Endothelial cell (in vitro differentiated cells): ENCODE measurements around the gene PLPP6. TPM values are rescaled to one million over a fixed set of nuclear protein-coding genes. Genes with fewer than 3 reads are reported as not detected.

Experiments used
- DNase-seq: peaks from one replicate; pipeline ENCODE4 v3.0.0; 2021; ENCODE audit warnings: low spot score
- H3K27ac Mint-ChIP-seq: one replicate; pipeline ENCODE4 v1.8.0; 2021; ENCODE audit warnings: mixed read lengths, inconsistent platforms; ENCODE audit not compliant: unreplicated experiment
- H3K27me3 Mint-ChIP-seq: one replicate; pipeline ENCODE4 v1.8.0; 2021; ENCODE audit warnings: mild to moderate bottlenecking, moderate library complexity, mixed read lengths, inconsistent platforms; ENCODE audit not compliant: unreplicated experiment
- H3K36me3 Mint-ChIP-seq: one replicate; pipeline ENCODE4 v1.8.0; 2021; ENCODE audit warnings: mild to moderate bottlenecking, low read depth, mixed read lengths, inconsistent platforms; ENCODE audit not compliant: unreplicated experiment
- H3K4me1 Mint-ChIP-seq: one replicate; pipeline ENCODE4 v1.8.0; 2021; ENCODE audit warnings: mild to moderate bottlenecking, mixed read lengths, inconsistent platforms; ENCODE audit not compliant: unreplicated experiment
- H3K4me3 Mint-ChIP-seq: one replicate; pipeline ENCODE4 v1.8.0; 2021; ENCODE audit warnings: mild to moderate bottlenecking, mixed read lengths, inconsistent platforms; ENCODE audit not compliant: unreplicated experiment
- H3K9me3 Mint-ChIP-seq: one replicate; pipeline ENCODE4 v1.8.0; 2021; ENCODE audit warnings: mixed read lengths, inconsistent platforms; ENCODE audit not compliant: unreplicated experiment
- CTCF ChIP-seq: fragments of 200-600 bp; sonication (generic); IDR thresholded peaks from one replicate; pipeline ENCODE4 v1.5.0; 2021; ENCODE audit warnings: antibody characterized with exemption; ENCODE audit not compliant: unreplicated experiment
- total RNA-seq: library from RNA; stranded (reverse); fragmentation: NEBNext Ultra II Directional; extraction: Animal tissue kit (Norgen Biotek cat#: 25700); gene quantifications from one replicate; pipeline ENCODE4 v1.2.1, GENCODE V29; 2021; ENCODE audit not compliant: unreplicated experiment

Gene PLPP6
- total RNA-seq, 1 donor from 2014 or later, result 7.7 TPM

- peaks cover 2% of the 10 kb centered on the region for H3K4me1 Mint-ChIP-seq
- TF ChIP-seq CTCF, result no peak
- no peaks in the 10 kb centered on the region for H3K36me3 Mint-ChIP-seq
- DNase-seq, result no peak
- H3K27ac Mint-ChIP-seq, result no peak overlapping the region
- H3K9me3 Mint-ChIP-seq, result no peaks in the 10 kb centered on the region
- peaks cover 2% of the 10 kb centered on the region for H3K27me3 Mint-ChIP-seq
- no peak overlapping the region for H3K4me3 Mint-ChIP-seq
Observed at GRCh38 chr9:4680173-4680525, 18.1 kb downstream of the PLPP6 start.

- DNase-seq, result no peak
- H3K9me3 Mint-ChIP-seq, result no peaks in the 10 kb centered on the region
Observed at GRCh38 chr9:4680750-4681149, 18.7 kb downstream of the PLPP6 start.

GRCh38 chr9:4684820-4685219, 22.7 kb downstream of the PLPP6 start:
- H3K27ac Mint-ChIP-seq, result no peak overlapping the region
- TF ChIP-seq CTCF, result no peak
- no peak overlapping the region for H3K4me3 Mint-ChIP-seq
- peaks cover 1% of the 10 kb centered on the region for H3K27me3 Mint-ChIP-seq
- H3K36me3 Mint-ChIP-seq, result peaks cover 3% of the 10 kb centered on the region
- no peaks in the 10 kb centered on the region for H3K4me1 Mint-ChIP-seq
- DNase-seq, result no peak
- no peaks in the 10 kb centered on the region for H3K9me3 Mint-ChIP-seq

More at GRCh38 chr9:4680750-4681149, 18.7 kb downstream of the PLPP6 start:
- no peaks in the 10 kb centered on the region for H3K36me3 Mint-ChIP-seq
- peaks cover under 1% of the 10 kb centered on the region for H3K27me3 Mint-ChIP-seq
- TF ChIP-seq CTCF, result no peak
- no peak overlapping the region for H3K4me3 Mint-ChIP-seq
- H3K4me1 Mint-ChIP-seq, result peaks cover under 1% of the 10 kb centered on the region
- no peak overlapping the region for H3K27ac Mint-ChIP-seq

GRCh38 chr9:4686112-4686511, 24.0 kb downstream of the PLPP6 start:
- peaks cover 3% of the 10 kb centered on the region for H3K36me3 Mint-ChIP-seq
- no peak for TF ChIP-seq CTCF

GRCh38 chr9:4686584-4686983, 24.5 kb downstream of the PLPP6 start:
- no peak overlapping the region for H3K27ac Mint-ChIP-seq
- TF ChIP-seq CTCF, result no peak

More at GRCh38 chr9:4686112-4686511, 24.0 kb downstream of the PLPP6 start:
- no peak overlapping the region for H3K27ac Mint-ChIP-seq
- H3K9me3 Mint-ChIP-seq, result no peaks in the 10 kb centered on the region
- H3K4me3 Mint-ChIP-seq, result no peak overlapping the region
- no peaks in the 10 kb centered on the region for H3K4me1 Mint-ChIP-seq
- peaks cover 1% of the 10 kb centered on the region for H3K27me3 Mint-ChIP-seq
- no peak for DNase-seq

More at GRCh38 chr9:4686584-4686983, 24.5 kb downstream of the PLPP6 start:
- H3K9me3 Mint-ChIP-seq, result no peaks in the 10 kb centered on the region
- no peak for DNase-seq
- peaks cover 1% of the 10 kb centered on the region for H3K27me3 Mint-ChIP-seq
- peaks cover 3% of the 10 kb centered on the region for H3K36me3 Mint-ChIP-seq
- H3K4me3 Mint-ChIP-seq, result no peak overlapping the region
- H3K4me1 Mint-ChIP-seq, result no peaks in the 10 kb centered on the region
